NT2/D1 (cell line): ENCODE measurements around the gene MVP.

ENCODE experiments used
- SUZ12 ChIP-seq: IDR thresholded peaks from 2 replicates; pipeline ENCODE4 v1.6.1; 2011; ENCODE audit not compliant: insufficient read length, insufficient read depth; ENCODE audit errors: extremely low read depth
- ZNF274 ChIP-seq: IDR thresholded peaks from 2 replicates; pipeline ENCODE4 v1.6.1; 2011; ENCODE audit warnings: mild to moderate bottlenecking, low read depth, low read length

GRCh38 chr16:29806099-29806579 lies 14.1 kb upstream of the MVP start, which contains the start of gene MAZ:
- TF ChIP-seq ZNF274 (no peak), SUZ12 (no peak)
